Measurements from ENCODE around the gene DLG2. TPM values are rescaled to one million over a fixed set of nuclear protein-coding genes. Genes with fewer than 3 reads are reported as not detected.
A peak's percentile ranks its signal among the peaks of the same experiment; 100 is the strongest.

The DLG2 gene
- total and polyA plus RNA-seq, 7 donors: 0.23 to 5.3 (median 3.4) TPM

DNA sequence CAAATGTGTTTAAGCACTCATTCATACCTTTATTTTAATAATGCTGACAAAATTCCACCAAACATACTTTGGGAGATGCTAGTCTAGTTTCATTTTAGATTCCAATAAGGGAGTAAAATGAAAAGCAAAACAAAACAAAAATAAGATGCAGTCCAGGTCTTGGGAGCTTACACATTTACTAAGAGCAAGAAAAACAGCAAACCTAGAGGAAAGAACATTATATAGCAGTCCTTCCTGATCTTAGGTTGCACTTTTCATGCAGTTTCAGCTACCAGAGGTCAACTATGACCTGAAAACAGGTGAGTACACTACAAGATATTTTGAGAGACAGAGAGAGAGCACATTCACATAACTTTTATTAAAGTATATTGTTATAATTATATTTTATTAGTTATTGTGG is 1100.9 kb downstream of the DLG2 start:
- DNase-seq (no peak), ATAC-seq (no peak)
- Histone ChIP-seq H3K4me1 (no peaks in the 10 kb centered on the region), H3K27me3 (ENCODE audit: insufficient read depth in 3 of 3, low read length in 2 of 3) (no peaks in the 10 kb centered on the region), H3K4me3 (no peak overlapping the region), H3K36me3 (ENCODE audit: insufficient read depth in 1 of 2, low read depth in 1 of 2) (no peaks in the 10 kb centered on the region), H3K27ac (no peak overlapping the region), H3K9me3 (no peaks in the 10 kb centered on the region)
- intact Hi-C loops (cut with DNase I): loop anchor here in 1 of 2 donors (10.0 kb wide), 1 partner anchor 141 kb away; no protein-coding TSS in a partner anchor
- TF ChIP-seq, protein P1, sequence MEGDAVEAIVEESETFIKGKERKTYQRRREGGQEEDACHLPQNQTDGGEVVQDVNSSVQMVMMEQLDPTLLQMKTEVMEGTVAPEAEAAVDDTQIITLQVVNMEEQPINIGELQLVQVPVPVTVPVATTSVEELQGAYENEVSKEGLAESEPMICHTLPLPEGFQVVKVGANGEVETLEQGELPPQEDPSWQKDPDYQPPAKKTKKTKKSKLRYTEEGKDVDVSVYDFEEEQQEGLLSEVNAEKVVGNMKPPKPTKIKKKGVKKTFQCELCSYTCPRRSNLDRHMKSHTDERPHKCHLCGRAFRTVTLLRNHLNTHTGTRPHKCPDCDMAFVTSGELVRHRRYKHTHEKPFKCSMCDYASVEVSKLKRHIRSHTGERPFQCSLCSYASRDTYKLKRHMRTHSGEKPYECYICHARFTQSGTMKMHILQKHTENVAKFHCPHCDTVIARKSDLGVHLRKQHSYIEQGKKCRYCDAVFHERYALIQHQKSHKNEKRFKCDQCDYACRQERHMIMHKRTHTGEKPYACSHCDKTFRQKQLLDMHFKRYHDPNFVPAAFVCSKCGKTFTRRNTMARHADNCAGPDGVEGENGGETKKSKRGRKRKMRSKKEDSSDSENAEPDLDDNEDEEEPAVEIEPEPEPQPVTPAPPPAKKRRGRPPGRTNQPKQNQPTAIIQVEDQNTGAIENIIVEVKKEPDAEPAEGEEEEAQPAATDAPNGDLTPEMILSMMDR (IDR thresholded peaks at IDR 0.05): no peak

DNA sequence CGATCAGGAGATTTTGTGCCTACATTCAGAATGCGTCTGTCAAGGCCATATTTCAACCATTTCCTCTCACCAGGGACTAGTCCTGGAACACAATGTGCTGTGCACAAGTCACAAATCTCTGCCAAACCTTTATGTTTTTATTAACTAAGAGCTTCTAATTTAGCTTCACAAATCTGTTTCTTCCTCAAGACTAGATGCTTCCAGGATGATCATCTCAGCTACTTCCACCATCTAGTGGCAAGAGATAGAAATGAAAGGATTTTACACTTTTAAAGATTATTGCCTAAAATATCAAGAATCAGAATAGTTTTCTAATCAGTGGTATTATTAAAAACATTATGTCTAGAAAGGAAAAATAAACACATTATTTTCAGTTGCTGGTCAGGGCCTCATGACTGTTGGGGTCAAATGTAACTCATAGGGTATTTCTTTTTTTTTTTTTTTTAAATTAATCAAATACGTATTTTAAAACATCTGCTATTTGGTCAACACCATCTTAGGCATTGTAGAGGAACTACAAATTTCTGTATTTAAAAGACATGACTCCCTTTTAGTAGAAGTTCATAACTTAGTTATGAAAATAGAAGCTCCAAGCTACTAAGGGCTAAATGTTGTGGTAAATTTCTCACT is 1102.6 kb downstream of the DLG2 start:
- Histone ChIP-seq H3K4me1 (no peaks in the 10 kb centered on the region), H3K36me3 (ENCODE audit: insufficient read depth in 1 of 2, low read depth in 1 of 2) (no peaks in the 10 kb centered on the region), H3K9me3 (no peaks in the 10 kb centered on the region), H3K27me3 (ENCODE audit: insufficient read depth in 3 of 3, low read length in 2 of 3) (no peaks in the 10 kb centered on the region), H3K27ac (no peak overlapping the region), H3K4me3 (no peak overlapping the region)
- no peak for ATAC-seq
- DNase-seq: no peak
- WGBS, 3 donors: 56 to 66% (median 66%) methylated on average over 3 of the region's 3 CpGs
- TF ChIP-seq, protein P1 (IDR thresholded peaks at IDR 0.05): peak; percentile 29
- intact Hi-C loops (cut with DNase I): loop anchor here in 1 of 2 donors (10.0 kb wide), 1 partner anchor 140 kb away; no protein-coding TSS in a partner anchor

DNA sequence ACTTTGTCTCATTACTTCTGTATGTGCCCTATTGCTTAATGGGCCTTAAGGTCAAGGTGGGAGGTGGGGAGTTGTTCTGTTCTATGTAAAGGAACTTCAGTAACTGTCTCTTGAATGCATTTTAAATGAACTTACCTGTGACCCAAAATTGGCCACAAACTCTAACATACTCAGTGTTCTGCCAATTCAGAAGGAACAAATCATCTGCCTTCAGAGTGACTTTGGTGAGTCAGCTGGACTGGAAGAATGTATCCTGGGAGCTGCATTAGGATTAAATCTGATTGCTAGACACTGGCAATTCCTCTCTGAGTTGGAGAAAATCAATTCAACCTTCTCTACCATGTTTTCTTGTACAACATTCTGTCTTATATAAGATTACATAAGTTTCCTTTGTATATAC is 1104.8 kb downstream of the DLG2 start:
- H3K4me1 ChIP-seq: no peaks in the 10 kb centered on the region
- H3K27ac ChIP-seq: no peak overlapping the region
- H3K27me3 ChIP-seq (ENCODE audit: insufficient read depth in 3 of 3, low read length in 2 of 3): no peaks in the 10 kb centered on the region
- H3K36me3 ChIP-seq (ENCODE audit: insufficient read depth in 1 of 2, low read depth in 1 of 2): no peaks in the 10 kb centered on the region
- ATAC-seq: no peak
- TF ChIP-seq, protein P1 (IDR thresholded peaks at IDR 0.05): no peak
- intact Hi-C loops (cut with DNase I): loop anchor here in 1 of 2 donors (10.0 kb wide), 1 partner anchor 138 kb away; no protein-coding TSS in a partner anchor
- no peaks in the 10 kb centered on the region for H3K9me3 ChIP-seq
- no peak overlapping the region for H3K4me3 ChIP-seq
- no peak for DNase-seq

DNA sequence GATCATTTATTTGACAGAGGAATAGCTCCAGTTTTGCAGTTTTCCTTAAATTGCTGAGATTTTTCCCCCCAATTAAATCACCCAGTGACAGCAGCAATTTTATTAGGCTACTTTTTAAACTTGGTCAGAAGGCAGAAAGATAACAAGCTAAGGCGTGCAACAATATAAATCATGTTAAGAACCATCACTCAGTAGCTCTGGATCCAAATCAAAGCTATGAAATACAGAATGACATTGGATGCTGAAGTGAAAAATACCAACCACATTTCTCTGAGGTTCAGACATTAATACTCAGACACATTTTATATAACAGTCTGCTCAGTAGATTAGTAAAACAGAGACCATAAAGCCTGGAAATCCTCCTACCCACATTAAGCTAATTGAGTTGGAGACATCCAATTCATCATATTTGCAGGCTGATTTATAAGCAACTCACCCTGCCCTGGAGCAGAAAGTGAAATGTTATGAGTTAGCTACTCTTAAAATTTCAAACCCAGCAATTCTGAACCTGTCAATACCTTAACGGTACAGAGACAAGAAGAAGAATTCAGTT is 1108.4 kb downstream of the DLG2 start:
- H3K4me1 ChIP-seq: no peaks in the 10 kb centered on the region
- no peak for ATAC-seq

More for the DNA sequence above, 1108.4 kb downstream of the DLG2 start:
- DNase-seq: no peak
- H3K36me3 ChIP-seq (ENCODE audit: insufficient read depth in 1 of 2, low read depth in 1 of 2): no peaks in the 10 kb centered on the region
- H3K27ac ChIP-seq: no peak overlapping the region
- H3K27me3 ChIP-seq (ENCODE audit: insufficient read depth in 3 of 3, low read length in 2 of 3): no peaks in the 10 kb centered on the region
- H3K4me3 ChIP-seq: no peak overlapping the region
- 41 to 74% (median 61%) methylated on average over 2 of the region's 2 CpGs for WGBS, 3 donors
- intact Hi-C loops (cut with DNase I): no loop called here
- H3K9me3 ChIP-seq: no peaks in the 10 kb centered on the region
- TF ChIP-seq, protein P1 (IDR thresholded peaks at IDR 0.05): no peak
